MM.1S (cell line): ENCODE measurements around the gene PSMC4.

Source experiments
- EZH2 ChIP-seq: fragments of 300-600 bp; sonication (generic); optimal IDR thresholded peaks from 2 replicates; pipeline ENCODE3; 2017; ENCODE audit warnings: low read depth, mild to moderate bottlenecking, antibody characterized with exemption, low read length, mixed read lengths
- EZH2phosphoT487 ChIP-seq: fragments of 300-600 bp; sonication (generic); IDR thresholded peaks from 2 replicates; pipeline ENCODE4 v1.6.1; 2018; ENCODE audit warnings: antibody characterized with exemption, low read length
- TF ChIP-seq, protein P1 (sequence below): fragments of 300-600 bp; sonication (generic); IDR thresholded peaks from 2 replicates; pipeline ENCODE4 v1.5.1; 2016; ENCODE audit warnings: antibody characterized with exemption, low read length, mixed read lengths

DNA sequence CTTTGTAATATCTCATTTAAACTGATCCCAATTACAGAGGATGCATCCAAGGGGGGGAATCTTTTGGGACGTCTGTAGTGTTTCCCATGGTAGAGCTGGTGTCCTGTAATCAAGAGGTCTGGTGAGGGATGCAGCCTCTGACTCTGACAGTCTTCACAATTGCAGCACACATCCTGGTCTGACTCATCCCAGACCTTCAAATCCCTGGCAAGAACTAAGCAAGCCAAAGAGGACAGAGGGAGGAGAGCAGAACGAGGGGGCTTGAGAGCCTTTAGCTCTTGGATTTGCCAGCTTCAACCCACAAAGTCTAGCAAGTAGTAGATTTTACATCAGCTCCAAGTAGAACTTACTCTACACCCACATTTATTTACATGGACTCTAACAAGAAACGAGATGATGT, 19.3 kb upstream of the PSMC4 start:
- TF ChIP-seq, protein P1, sequence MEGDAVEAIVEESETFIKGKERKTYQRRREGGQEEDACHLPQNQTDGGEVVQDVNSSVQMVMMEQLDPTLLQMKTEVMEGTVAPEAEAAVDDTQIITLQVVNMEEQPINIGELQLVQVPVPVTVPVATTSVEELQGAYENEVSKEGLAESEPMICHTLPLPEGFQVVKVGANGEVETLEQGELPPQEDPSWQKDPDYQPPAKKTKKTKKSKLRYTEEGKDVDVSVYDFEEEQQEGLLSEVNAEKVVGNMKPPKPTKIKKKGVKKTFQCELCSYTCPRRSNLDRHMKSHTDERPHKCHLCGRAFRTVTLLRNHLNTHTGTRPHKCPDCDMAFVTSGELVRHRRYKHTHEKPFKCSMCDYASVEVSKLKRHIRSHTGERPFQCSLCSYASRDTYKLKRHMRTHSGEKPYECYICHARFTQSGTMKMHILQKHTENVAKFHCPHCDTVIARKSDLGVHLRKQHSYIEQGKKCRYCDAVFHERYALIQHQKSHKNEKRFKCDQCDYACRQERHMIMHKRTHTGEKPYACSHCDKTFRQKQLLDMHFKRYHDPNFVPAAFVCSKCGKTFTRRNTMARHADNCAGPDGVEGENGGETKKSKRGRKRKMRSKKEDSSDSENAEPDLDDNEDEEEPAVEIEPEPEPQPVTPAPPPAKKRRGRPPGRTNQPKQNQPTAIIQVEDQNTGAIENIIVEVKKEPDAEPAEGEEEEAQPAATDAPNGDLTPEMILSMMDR = no peak
- TF ChIP-seq EZH2 = no peak
- no peak for TF ChIP-seq EZH2phosphoT487
